Tibial nerve (tissue), 3 donors: Measurements from ENCODE around the gene ANKS1A.

Source experiments
- POLR2A ChIP-seq, 2 donors: fragments of 450-650 bp; IDR thresholded peaks; one replicate each; pipeline ENCODE4 v1.6.1; 2017; ENCODE audit warnings: antibody characterized with exemption in 2 of 2, mild to moderate bottlenecking in 2 of 2, moderate library complexity in 2 of 2
- TF ChIP-seq, protein P1 (sequence below), 5 experiments: fragments of 200-600 bp in 3 of 5; fragments of 450-650 bp in 2 of 5; sonication (generic) in 3 of 5; IDR thresholded peaks; one replicate each; pipeline ENCODE4 v1.5.1; 2016 to 2019; ENCODE audit warnings: antibody characterized with exemption in 5 of 5, mild to moderate bottlenecking in 3 of 5, moderate library complexity in 2 of 5

DNA sequence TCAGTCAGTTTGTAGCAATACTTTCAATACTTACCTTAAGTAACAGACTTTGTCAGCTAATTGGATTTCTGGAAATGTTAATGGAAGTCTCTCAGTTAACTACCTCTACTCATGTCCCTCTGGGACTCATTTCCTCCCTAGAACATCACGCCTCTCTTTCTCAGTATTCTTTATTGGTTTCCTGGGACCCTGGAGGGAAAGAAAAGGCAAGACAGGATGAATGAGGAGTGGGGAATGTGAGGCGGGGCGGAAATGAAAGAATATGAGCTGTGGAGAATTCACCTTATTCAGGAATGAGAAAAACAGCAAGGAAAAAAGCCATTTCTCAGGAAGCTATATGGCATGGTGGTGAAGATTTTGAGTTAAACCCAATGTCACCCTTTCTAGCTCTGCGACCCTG is 62.7 kb downstream of the ANKS1A start:
- TF ChIP-seq POLR2A (IDR thresholded peaks at IDR 0.05), result no peak
- TF ChIP-seq, protein P1, sequence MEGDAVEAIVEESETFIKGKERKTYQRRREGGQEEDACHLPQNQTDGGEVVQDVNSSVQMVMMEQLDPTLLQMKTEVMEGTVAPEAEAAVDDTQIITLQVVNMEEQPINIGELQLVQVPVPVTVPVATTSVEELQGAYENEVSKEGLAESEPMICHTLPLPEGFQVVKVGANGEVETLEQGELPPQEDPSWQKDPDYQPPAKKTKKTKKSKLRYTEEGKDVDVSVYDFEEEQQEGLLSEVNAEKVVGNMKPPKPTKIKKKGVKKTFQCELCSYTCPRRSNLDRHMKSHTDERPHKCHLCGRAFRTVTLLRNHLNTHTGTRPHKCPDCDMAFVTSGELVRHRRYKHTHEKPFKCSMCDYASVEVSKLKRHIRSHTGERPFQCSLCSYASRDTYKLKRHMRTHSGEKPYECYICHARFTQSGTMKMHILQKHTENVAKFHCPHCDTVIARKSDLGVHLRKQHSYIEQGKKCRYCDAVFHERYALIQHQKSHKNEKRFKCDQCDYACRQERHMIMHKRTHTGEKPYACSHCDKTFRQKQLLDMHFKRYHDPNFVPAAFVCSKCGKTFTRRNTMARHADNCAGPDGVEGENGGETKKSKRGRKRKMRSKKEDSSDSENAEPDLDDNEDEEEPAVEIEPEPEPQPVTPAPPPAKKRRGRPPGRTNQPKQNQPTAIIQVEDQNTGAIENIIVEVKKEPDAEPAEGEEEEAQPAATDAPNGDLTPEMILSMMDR (IDR thresholded peaks at IDR 0.05), result no peak
